Endothelial cell of umbilical vein (primary cell): ENCODE data around the gene PIK3AP1. TPM values are rescaled to one million over a fixed set of nuclear protein-coding genes. Genes with fewer than 3 reads are reported as not detected.

ENCODE experiments used
- BruUV-seq: library from RNA; stranded (reverse); fragments of 400-500 nt; replicated peaks from 2 replicates; lab custom pipeline; 2021; lab: Mats Ljungman, UMichigan
- CTCF ChIA-PET: fragments of 300-600, 350-600 bp; sonication (Branson Sonifier 250); formaldehyde crosslinking; loops from one replicate; lab custom pipeline; 2021; ENCODE audit warnings: antibody characterized with exemption, inconsistent platforms; lab: Charles Lee
- POLR2A ChIA-PET: fragments of 300-600, 350-600 bp; sonication (Branson Sonifier 250); formaldehyde crosslinking; loops from one replicate; lab custom pipeline; 2021; ENCODE audit warnings: antibody characterized with exemption, inconsistent platforms; lab: Charles Lee
- DNase-seq: peaks from one replicate; pipeline ENCODE4 v3.0.0-alpha.2; 2011; ENCODE audit warnings: low read depth, low spot score
- FAIRE-seq: peaks from 2 replicates; lab custom pipeline; 2011; peaks lifted over from hg19 to GRCh38; lab: Jason Lieb, UNC
- H2AFZ ChIP-seq: 2 replicates; pipeline ENCODE4 v1.6.0; 2012; ENCODE audit warnings: low read depth, low read length, control low read depth, inconsistent platforms
- H3K27ac ChIP-seq: 2 replicates; pipeline ENCODE4 v1.5.1; 2011; ENCODE audit warnings: low read depth, mild to moderate bottlenecking, control low read depth, low read length, moderate library complexity; ENCODE audit not compliant: insufficient read depth
- H3K27me3 ChIP-seq, 2 experiments: 2 replicates each; pipeline versions ENCODE4 v1.6.0 to v1.6.1; 2011; ENCODE audit warnings: low read length in 2 of 2, mixed read lengths in 1 of 2; ENCODE audit not compliant: control insufficient read depth in 2 of 2, insufficient read depth in 2 of 2
- H3K36me3 ChIP-seq, 2 experiments: 2 replicates in 1 of 2; 3 replicates in 1 of 2; pipeline ENCODE4 v1.5.1; 2011; ENCODE audit warnings: low read length in 2 of 2, mild to moderate bottlenecking in 1 of 2, moderate library complexity in 1 of 2; ENCODE audit not compliant: control insufficient read depth in 2 of 2, insufficient read depth in 2 of 2; ENCODE audit errors: extremely low read depth in 1 of 2
- H3K4me1 ChIP-seq: 3 replicates; pipeline ENCODE4 v1.5.1; 2011; ENCODE audit warnings: mild to moderate bottlenecking, low read length; ENCODE audit not compliant: control insufficient read depth, insufficient read depth; ENCODE audit errors: extremely low read depth
- H3K4me2 ChIP-seq: 2 replicates; pipeline ENCODE4 v1.6.1; 2011; ENCODE audit warnings: low read length, control low read depth, mixed read lengths; ENCODE audit not compliant: insufficient read depth
- H3K4me3 ChIP-seq, 3 experiments: fragments of 200-600 bp in 1 of 3; sonication (generic), shearing (Covaris generic) in 1 of 3; replicated peaks in 1 of 3; 2 replicates each; pipeline ENCODE4 v1.5.1; 2011 to 2016; ENCODE audit warnings: control low read depth in 3 of 3, low read length in 3 of 3, mild to moderate bottlenecking in 2 of 3, inconsistent platforms in 1 of 3, low read depth in 1 of 3, moderate library complexity in 1 of 3; ENCODE audit not compliant: insufficient read depth in 1 of 3
- H3K79me2 ChIP-seq: 2 replicates; pipeline ENCODE4 v1.6.0; 2012; ENCODE audit warnings: low read length, inconsistent platforms; ENCODE audit not compliant: control insufficient read depth, insufficient read depth
- H3K9ac ChIP-seq: replicated peaks from 2 replicates; pipeline ENCODE3; 2011; ENCODE audit warnings: low read length, control low read depth; ENCODE audit not compliant: insufficient read depth; ENCODE audit errors: extremely low read depth
- H3K9me1 ChIP-seq: replicated peaks from 3 replicates; pipeline ENCODE4 v1.6.0; 2011; ENCODE audit warnings: mild to moderate bottlenecking, low read length; ENCODE audit not compliant: control insufficient read depth, insufficient read depth; ENCODE audit errors: extremely low read depth
- H3K9me3 ChIP-seq: replicated peaks from 2 replicates; pipeline ENCODE4 v1.5.1; 2012; ENCODE audit warnings: low read length, inconsistent platforms; ENCODE audit not compliant: control insufficient read depth, insufficient read depth
- H4K20me1 ChIP-seq: replicated peaks from 2 replicates; pipeline ENCODE3; 2011; ENCODE audit warnings: mild to moderate bottlenecking, low read length; ENCODE audit not compliant: control insufficient read depth, insufficient read depth; ENCODE audit errors: extremely low read depth
- EZH2 ChIP-seq: IDR thresholded peaks from 2 replicates; pipeline ENCODE4 v1.6.1; 2012; ENCODE audit warnings: borderline replicate concordance, low read depth, mild to moderate bottlenecking, moderate library complexity, low read length, inconsistent platforms; ENCODE audit not compliant: severe bottlenecking
- FOS ChIP-seq: IDR thresholded peaks from 2 replicates; pipeline ENCODE4 v1.6.1; 2011; ENCODE audit warnings: mild to moderate bottlenecking, low read length, moderate library complexity, borderline replicate concordance; ENCODE audit not compliant: insufficient read depth
- GATA2 ChIP-seq: IDR thresholded peaks from 2 replicates; pipeline ENCODE4 v1.7.0; 2011; ENCODE audit warnings: low read depth, mild to moderate bottlenecking, moderate library complexity, mixed read lengths, low read length; ENCODE audit not compliant: insufficient read length, insufficient read depth
- JUN ChIP-seq: IDR thresholded peaks from 2 replicates; pipeline ENCODE4 v1.6.1; 2011; ENCODE audit warnings: borderline replicate concordance, low read depth; ENCODE audit not compliant: insufficient read length, insufficient read depth
- MYC ChIP-seq: IDR thresholded peaks from one replicate; pipeline ENCODE4 v1.6.1; 2011; ENCODE audit warnings: mild to moderate bottlenecking, low read depth, low read length
- POLR2A ChIP-seq: IDR thresholded peaks from 2 replicates; pipeline ENCODE4 v1.6.1; 2012; ENCODE audit warnings: low read depth, mild to moderate bottlenecking, control low read depth, low read length
- POLR2AphosphoS5 ChIP-seq: IDR thresholded peaks from 2 replicates; pipeline ENCODE4 v1.6.1; 2012; ENCODE audit warnings: low read depth, mild to moderate bottlenecking, control low read depth, low read length, moderate library complexity; ENCODE audit not compliant: insufficient read depth
- dilution Hi-C: fragments of 300-500 bp; cut with MboI; formaldehyde crosslinking; loops from one replicate; pipeline ENCODE4 v1.15.0; 2019; ENCODE audit warnings: low sequenced_read_pairs; ENCODE audit not compliant: extremely low pct_ligation_motif_present
- intact Hi-C: fragments of 100-400 bp; cut with micrococcal nuclease; formaldehyde crosslinking; loops from one replicate; pipeline ENCODE4 v1.10.0; 2022
- polyA plus RNA-seq, 4 experiments: library from polyadenylated mRNA; depleted of rRNA in 3 of 4; stranded (reverse) in 3 of 4; unstranded in 1 of 4; fragments of >200 nt; gene quantifications; 2 replicates each; pipeline versions ENCODE4 v1.2.1 to v1.2.3, GENCODE V29; 2011 to 2012; ENCODE audit warnings: missing spikeins in 1 of 4
- total RNA-seq: library from RNA; stranded (reverse); gene quantifications from 2 replicates; pipeline ENCODE4 v1.2.3, GENCODE V29; 2021
- TF ChIP-seq, protein P1 (sequence below): IDR thresholded peaks from 2 replicates; pipeline ENCODE4 v1.6.1; 2011; ENCODE audit not compliant: insufficient read depth, insufficient read length
- TF ChIP-seq, protein P2 (sequence below), 2 donors: IDR thresholded peaks; 1 replicate in 1 of 2; 2 replicates in 1 of 2; pipeline ENCODE4 v1.5.1; 2011; ENCODE audit warnings: low read length in 2 of 2, mild to moderate bottlenecking in 2 of 2, moderate library complexity in 2 of 2, control low read depth in 1 of 2, inconsistent platforms in 1 of 2, low read depth in 1 of 2; ENCODE audit not compliant: insufficient read depth in 1 of 2; ENCODE audit errors: extremely low read depth in 1 of 2

PIK3AP1 gene
- total and polyA plus RNA-seq, 2 donors (not counting 3 experiments of a cell fraction or from before 2014, with no cell fraction given), result 0.04 TPM; not detected in 1

DNA sequence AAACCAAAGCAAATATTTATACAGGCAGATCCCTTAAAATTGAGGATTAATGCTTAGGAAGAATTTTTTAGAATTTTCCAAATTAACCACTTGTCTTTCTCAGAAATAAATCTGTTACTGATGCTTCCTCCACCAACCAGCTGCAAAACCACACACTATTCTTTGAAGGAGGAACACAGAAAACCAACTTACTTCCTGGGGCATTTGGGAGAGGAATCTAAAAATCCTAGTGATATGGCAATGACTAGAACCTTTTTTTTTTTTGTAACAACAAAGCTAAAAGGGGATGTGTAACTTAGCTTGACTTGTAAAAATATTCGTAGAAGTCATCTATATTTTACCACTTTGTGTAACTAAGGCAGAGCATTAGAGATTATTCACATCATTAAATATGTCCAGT is 128.4 kb downstream of the PIK3AP1 start:
- Histone ChIP-seq H3K4me2 (no peak overlapping the region), H3K27ac (no peak overlapping the region), H2AFZ (no peak overlapping the region), H3K4me3 (no peak overlapping the region), H3K36me3 (no peaks in the 10 kb centered on the region), H4K20me1 (no peaks in the 10 kb centered on the region), H3K79me2 (no peaks in the 10 kb centered on the region), H3K4me1 (peaks cover 21% of the 10 kb centered on the region), H3K9me1 (no peaks in the 10 kb centered on the region), H3K9ac (no peak overlapping the region), H3K27me3 (peaks cover 0 to 10% of the 10 kb centered on the region in 2 experiments), H3K9me3 (no peaks in the 10 kb centered on the region)
- DNase-seq (no peak), FAIRE-seq (no peak)
- TF ChIP-seq EZH2 (no peak), POLR2A (no peak), GATA2 (no peak), POLR2AphosphoS5 (no peak)
- TF ChIP-seq, protein P1, sequence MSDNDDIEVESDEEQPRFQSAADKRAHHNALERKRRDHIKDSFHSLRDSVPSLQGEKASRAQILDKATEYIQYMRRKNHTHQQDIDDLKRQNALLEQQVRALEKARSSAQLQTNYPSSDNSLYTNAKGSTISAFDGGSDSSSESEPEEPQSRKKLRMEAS, result no peak
- POLR2A ChIA-PET, result no interaction called here
- no TSS peak for BruUV-seq
- intact Hi-C loops (no loop called here), dilution Hi-C loops (no loop called here)
- CTCF ChIA-PET, result no interaction called here

DNA sequence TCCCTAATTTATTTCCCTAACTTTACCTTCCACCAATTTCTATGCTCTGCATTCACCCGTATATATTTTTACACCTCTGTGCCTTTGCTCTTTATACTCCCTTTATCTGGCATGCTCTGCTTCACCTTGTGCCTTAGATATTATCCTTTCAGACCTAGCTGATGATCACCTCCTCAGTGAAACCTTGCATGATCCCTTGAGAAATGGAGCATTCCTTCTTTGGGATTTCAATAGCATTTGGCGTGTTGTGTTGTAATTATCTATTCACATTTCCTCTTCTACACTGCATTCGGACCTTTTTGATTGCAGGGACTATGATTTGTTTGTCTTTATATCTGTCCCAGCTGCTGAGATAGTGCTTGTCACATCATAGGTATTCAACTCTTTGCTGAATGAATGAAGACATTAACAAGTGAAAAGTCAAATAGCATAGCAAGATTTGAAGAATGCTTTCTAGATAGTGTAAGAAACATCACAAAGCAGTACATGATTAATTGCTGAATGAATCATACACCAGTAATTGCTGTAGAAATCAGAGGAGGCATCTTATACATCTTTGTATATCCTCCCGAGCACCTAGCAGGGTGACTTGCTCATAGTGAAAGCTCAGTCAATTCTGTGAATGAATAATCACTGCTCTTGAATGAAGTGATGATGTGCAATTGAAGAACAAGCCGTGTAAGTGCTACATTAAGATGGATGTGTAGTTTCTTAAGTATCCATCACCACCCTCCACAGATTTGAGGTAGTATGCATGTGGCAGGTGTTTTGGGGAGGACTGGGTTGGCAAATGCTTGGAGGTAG is 131.5 kb downstream of the PIK3AP1 start:
- Histone ChIP-seq H3K27ac (no peak overlapping the region), H3K9me1 (no peaks in the 10 kb centered on the region), H4K20me1 (peaks cover 5% of the 10 kb centered on the region), H2AFZ (no peak overlapping the region), H3K9me3 (no peaks in the 10 kb centered on the region), H3K4me2 (peak overlapping the region; percentile 98), H3K4me1 (peaks cover 36% of the 10 kb centered on the region), H3K4me3 (no peak overlapping the region), H3K79me2 (peaks cover 28% of the 10 kb centered on the region), H3K9ac (no peak overlapping the region), H3K27me3 (peaks cover 0 to 3% of the 10 kb centered on the region in 2 experiments), H3K36me3 (no peaks in the 10 kb centered on the region)
- BruUV-seq, result no TSS peak
- POLR2A ChIA-PET, result no interaction called here
- CTCF ChIA-PET, result no interaction called here
- TF ChIP-seq JUN (no peak), POLR2A (no peak), EZH2 (no peak), POLR2AphosphoS5 (no peak), MYC (no peak), FOS (no peak), GATA2 (no peak)
- TF ChIP-seq, protein P2, sequence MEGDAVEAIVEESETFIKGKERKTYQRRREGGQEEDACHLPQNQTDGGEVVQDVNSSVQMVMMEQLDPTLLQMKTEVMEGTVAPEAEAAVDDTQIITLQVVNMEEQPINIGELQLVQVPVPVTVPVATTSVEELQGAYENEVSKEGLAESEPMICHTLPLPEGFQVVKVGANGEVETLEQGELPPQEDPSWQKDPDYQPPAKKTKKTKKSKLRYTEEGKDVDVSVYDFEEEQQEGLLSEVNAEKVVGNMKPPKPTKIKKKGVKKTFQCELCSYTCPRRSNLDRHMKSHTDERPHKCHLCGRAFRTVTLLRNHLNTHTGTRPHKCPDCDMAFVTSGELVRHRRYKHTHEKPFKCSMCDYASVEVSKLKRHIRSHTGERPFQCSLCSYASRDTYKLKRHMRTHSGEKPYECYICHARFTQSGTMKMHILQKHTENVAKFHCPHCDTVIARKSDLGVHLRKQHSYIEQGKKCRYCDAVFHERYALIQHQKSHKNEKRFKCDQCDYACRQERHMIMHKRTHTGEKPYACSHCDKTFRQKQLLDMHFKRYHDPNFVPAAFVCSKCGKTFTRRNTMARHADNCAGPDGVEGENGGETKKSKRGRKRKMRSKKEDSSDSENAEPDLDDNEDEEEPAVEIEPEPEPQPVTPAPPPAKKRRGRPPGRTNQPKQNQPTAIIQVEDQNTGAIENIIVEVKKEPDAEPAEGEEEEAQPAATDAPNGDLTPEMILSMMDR (IDR thresholded peaks at IDR 0.05; ENCODE audit: extremely low read depth in 1 of 2, insufficient read depth in 1 of 2, low read depth in 1 of 2, low read length in 2 of 2), result no peak
- TF ChIP-seq, protein P1, result no peak
- DNase-seq (no peak), FAIRE-seq (no peak)
- intact Hi-C loops, result loop anchor here (10.0 kb wide), 1 partner anchor 544 kb away; the partner anchor contains the start of gene CCNJ
- dilution Hi-C loops, result no loop called here
